Measurements from ENCODE around the gene HAUS2. TPM values are rescaled to one million over a fixed set of nuclear protein-coding genes. Genes with fewer than 3 reads are reported as not detected.
"Not testable (repeated sequence)": the region's sequence is repeated elsewhere in the genome, so short reads cannot be mapped to it uniquely, and the experiment has no call there.

HAUS2 gene
- 18.2 and 39.1 TPM in 2 replicates for total RNA-seq (2014; rRNA removed; shearing (Covaris generic))

DNA sequence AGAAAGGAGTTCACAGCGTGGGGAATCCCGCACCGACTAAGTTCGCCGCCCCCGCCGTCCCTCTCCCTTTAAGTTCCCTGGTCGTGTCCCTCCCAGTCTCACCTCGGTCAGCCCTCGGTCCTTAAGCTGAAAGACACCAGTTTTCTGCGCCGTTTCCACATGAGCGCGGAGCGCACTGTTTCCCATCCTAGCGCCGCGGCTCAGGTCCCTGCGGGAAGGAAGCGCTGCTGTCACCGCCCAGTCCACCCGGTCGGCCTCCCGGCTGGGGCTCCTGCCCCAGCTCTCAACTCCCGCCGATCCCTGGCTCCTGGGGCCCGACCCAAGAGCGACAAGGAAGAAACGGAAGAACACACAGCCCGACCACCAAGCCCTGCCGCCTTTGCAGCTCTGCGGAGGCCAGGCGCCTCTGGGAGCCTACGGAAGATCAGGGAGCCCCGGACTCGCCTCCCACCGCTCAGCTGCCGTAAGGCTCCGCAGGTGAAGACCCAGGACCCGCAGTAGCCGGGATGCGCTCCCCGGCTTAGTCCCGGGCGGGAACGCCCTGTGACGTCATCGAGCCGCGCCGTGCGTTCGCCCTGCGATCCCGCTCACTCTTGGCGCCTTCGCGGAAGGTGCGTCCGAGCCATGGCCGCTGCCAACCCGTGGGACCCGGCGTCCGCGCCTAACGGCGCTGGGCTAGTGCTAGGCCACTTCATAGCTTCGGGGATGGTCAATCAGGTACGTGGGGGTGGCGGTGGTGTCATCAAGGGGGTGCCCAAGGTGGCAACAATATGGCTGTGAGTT, at the start of gene HAUS2, which contains the start of gene LRRC57:
Gene HAUS2 (plus strand): TSS at position 590 of the 783 bp plus-strand sequence. CDS start 35 bp downstream, at position 625.
Gene LRRC57 (minus strand): TSS at position 545 of the 783 bp plus-strand sequence. CDS start 359 bp downstream, at position 186.
- in situ Hi-C loops (cut with HindIII; ENCODE audit: low sequenced_read_pairs), result no loop called here
- DNase-seq (ENCODE audit: low spot score), result peak; percentile 79

DNA sequence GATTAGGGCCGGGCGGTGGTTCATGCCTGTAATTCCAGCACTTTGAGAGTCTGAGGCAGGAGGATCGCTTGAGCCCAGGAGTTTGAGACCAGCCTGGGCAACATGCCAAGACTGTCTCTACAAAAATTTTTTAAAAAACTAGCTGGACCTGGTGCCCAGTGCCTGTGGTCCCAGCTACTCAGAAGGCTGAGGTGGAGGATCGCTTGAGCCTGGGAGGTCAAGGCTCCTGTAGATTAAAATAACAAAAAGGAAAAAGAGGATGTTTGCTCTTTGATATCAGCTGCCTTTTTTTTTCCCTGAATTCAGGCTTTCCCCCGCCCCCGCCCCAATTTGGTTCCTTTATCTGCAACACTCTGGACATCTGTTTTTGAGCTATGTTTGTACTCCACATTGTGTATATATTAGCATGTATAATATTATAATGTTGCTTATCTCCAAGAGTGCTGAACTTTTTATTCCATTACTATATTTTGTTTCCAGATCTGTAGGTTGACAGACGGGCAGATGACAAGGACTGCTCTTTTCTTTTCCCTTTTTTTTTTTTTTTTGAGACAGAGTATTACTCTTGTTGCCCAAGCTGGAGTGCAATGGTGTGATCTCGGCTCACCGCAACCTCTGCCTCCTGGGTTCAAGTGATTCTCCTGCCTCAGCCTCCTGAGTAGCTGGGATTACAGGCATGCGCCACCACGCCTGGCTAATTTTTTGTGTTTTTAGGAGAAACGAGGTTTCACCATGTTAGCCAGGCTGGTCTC, 48.6 kb upstream of the HAUS2 start:
- DNase-seq (ENCODE audit: low spot score), result no peak
- in situ Hi-C loops (cut with HindIII; ENCODE audit: low sequenced_read_pairs), result no loop called here

DNA sequence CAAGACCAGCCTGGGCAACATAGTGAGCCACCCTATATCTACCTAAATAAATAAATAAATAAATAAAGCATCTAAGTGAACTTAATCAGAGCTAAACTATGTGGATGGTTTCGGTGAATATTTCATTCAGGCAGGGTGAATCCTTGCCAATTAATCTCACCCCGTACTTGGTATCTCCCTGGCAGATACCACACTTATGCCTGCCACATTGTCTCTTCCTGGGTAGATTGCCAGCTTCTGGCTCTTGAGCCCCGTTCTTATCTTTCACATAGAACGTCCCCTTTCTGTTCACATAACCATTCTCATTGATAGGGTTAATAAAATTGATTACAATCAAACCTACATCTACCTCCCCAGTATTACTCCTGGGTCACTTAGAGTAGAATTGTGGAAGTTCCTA, 46.2 kb upstream of the HAUS2 start:
- in situ Hi-C loops (cut with HindIII; ENCODE audit: low sequenced_read_pairs), result no loop called here
- no peak for DNase-seq (ENCODE audit: low spot score)

DNA sequence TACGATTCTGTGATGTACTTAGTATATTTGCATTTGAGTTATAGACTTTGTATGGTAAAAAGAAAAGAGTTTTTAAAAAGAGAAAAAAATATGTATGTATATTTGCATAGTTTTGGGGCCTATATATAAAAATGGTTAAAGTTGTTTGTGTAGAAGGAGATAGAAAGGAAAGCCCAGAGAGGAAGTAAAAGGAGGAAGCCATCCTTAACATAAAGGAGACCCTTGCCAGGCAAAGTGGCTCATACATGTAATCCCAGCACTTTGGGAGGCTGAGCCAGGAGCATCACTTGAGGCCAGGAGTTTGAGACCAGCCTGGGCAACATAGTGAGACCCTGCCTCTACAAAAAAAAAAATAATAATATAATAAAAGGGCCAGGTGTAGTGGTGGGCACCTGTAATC, 44.8 kb upstream of the HAUS2 start:
- DNase-seq (ENCODE audit: low spot score), result no peak
- in situ Hi-C loops (cut with HindIII; ENCODE audit: low sequenced_read_pairs), result no loop called here

DNA sequence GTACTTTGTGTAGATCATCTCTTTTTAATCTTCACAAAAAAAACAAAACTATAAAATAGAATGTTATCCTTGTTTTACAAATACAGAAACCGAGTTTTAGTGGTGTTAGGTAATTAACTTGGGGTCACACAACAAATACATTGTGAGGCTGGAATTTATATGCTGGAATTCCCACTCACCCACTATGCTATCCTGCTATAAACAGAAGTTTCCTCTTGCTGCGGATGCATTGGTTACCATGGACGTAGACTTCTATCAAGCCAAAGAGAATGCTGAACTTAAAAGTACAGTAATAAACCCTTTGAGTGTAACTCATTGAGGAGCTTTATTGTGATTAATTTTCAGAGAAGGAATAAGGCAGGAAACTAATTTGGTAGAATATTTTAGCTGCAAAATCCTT, 44.0 kb upstream of the HAUS2 start:
- in situ Hi-C loops (cut with HindIII; ENCODE audit: low sequenced_read_pairs), result no loop called here
- DNase-seq (ENCODE audit: low spot score), result no peak

DNA sequence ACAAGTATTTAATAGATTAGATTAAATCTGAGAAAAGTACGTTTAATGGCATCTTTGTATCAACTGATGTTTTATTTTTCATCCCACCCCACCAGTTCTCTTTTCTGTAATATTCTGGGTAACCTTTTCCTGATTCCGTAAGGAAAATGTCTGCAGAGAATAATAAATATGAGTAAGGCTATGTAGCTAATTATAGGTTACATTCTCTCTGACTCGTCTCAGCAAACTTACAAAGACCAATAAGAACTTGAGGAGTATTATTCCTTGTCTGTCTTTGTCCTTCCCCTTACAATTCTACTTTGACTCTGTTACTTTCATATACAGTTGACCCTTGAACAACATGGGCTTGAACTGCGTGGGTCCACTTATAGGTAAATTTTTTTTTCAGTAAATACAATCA, 41.1 kb upstream of the HAUS2 start:
- no peak for DNase-seq (ENCODE audit: low spot score)

DNA sequence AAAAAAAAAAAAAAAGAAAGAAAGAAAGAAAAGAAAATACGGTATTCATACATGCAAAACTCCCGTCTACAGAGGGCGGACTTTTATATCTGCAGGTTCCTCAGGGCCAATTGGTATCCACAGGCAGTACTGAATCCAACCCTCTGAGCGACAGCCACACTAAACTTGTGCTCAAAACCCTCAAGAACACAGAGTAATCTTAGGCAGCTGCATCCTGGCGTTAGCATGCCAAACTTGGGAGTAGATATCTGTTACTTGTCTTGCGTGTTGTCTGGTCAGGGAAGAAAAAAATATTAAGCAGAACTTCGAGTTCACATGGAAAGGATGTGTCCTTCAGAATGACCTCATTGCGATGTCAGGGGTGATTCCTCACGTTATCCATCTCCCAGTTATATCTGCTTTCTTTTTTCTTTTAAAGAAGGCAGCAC, 40.4 kb upstream of the HAUS2 start:
- in situ Hi-C loops (cut with HindIII; ENCODE audit: low sequenced_read_pairs), result no loop called here
- no peak for DNase-seq (ENCODE audit: low spot score)

More for the DNA sequence above, 41.1 kb upstream of the HAUS2 start:
- in situ Hi-C loops (cut with HindIII; ENCODE audit: low sequenced_read_pairs), result no loop called here

DNA sequence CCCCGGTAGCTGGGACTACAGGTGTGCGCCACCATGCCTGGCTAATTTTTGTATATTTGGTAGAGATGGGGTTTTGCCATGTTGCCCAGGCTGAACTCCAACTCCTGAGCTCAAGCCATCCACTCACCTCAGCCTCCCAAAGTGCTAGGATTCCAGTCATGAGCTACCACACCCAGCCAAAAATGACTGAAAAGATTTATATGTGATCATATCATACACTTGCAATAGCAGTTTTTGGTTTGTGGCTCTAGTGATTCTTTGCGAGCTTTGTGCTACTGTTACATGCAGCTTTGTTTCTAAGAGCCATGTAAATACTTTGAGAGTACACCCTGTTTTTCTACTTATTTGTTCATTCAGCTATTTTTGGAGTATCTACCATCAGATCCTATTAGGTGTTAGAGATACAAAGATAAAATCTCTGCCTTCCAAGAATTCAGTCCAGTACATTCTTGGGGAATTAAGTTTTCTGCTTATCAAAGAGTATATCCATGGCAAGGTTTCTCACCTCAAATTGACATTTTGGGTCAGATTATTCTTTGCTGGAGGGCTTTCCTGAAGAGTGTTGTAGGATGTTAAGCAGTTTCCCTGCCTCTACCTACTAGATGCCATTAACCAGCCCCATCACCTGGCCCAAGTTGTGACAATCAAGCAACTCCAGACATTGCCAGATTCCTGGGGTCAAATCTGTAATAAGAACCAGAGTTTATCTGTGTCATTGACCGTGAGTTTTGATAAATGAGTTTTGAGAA, 38.2 kb upstream of the HAUS2 start:
- in situ Hi-C loops (cut with HindIII; ENCODE audit: low sequenced_read_pairs), result no loop called here

DNA sequence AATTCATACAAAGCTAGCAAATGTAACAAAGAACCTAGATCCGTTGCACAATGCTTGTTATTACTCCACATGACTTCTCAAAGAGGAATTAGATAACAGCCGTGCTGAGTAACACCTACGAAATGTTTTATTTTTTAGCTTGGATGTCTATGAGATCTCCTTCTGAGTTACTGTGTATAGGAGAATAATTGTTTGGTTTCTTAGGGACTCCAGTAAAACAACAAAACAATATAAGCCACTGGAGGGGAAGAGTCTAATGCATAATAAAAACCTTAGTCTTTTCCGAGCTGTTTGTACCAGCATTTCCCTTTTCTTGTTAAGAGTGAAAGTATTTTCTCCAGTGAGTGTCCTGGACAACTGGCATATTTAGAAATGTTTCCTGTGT, 37.6 kb upstream of the HAUS2 start:
- in situ Hi-C loops (cut with HindIII; ENCODE audit: low sequenced_read_pairs), result no loop called here

More for the DNA sequence above, 38.2 kb upstream of the HAUS2 start:
- no peak for DNase-seq (ENCODE audit: low spot score)

DNA sequence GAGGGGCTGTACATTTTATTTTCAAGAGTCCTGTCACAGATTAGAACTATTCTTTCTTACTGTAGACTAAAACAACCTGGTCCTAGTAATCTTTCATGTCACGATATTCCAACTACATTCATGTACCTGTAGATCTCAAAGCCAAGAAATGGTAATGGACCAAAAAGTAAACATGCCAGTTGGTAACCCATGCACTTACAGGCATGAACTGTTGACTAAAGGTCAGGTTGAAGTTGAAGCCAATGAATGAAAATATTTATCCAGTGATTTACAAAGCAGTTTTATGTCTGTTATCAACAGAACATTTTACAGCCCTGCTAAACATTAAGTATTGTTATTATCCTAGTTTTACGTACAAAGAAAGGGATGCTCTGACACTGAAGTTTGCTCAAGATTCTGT, 25.3 kb upstream of the HAUS2 start:
- in situ Hi-C loops (cut with HindIII; ENCODE audit: low sequenced_read_pairs), result no loop called here
- DNase-seq (ENCODE audit: low spot score), result no peak

More for the DNA sequence above, 37.6 kb upstream of the HAUS2 start:
- DNase-seq (ENCODE audit: low spot score), result no peak

DNA sequence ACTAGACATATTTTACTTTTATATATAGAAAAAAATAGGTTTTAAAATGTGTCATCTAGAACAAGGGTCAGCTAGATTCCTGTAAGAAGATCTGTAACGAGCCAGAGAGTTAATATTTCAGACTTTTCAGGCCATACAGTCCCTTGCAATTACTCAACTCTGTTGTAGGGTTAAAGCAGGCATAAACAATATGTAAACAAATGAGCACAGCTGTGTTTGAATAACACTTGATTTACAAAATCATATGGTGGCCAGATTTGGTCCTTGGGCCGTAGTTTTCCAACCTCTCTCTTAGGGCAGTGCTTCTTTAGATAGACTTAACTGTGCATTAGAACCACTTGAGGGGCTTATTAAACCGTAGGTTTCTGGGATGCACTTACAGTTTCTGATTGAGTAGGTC, 19.7 kb upstream of the HAUS2 start:
- in situ Hi-C loops (cut with HindIII; ENCODE audit: low sequenced_read_pairs), result no loop called here
- DNase-seq (ENCODE audit: low spot score), result no peak

DNA sequence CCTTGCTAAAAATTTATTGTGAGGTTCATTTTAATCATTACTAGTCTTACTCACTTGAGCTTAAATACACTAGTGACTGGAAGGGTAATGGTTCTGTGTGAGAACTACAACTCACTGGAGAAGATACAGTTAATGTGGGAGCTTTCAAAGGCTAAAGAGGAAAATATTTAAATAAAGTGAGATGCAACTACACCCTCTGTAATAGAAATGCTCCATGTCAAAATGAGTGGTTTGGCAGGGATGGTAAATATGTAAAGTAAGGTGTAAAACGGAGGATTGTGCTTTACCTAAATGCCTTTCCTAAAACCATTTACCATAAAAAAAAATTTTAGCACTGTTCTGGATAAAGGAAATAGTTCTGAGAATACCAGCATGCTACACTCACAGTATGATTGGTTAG, 15.4 kb upstream of the HAUS2 start:
- DNase-seq (ENCODE audit: low spot score), result no peak
- in situ Hi-C loops (cut with HindIII; ENCODE audit: low sequenced_read_pairs), result no loop called here

DNA sequence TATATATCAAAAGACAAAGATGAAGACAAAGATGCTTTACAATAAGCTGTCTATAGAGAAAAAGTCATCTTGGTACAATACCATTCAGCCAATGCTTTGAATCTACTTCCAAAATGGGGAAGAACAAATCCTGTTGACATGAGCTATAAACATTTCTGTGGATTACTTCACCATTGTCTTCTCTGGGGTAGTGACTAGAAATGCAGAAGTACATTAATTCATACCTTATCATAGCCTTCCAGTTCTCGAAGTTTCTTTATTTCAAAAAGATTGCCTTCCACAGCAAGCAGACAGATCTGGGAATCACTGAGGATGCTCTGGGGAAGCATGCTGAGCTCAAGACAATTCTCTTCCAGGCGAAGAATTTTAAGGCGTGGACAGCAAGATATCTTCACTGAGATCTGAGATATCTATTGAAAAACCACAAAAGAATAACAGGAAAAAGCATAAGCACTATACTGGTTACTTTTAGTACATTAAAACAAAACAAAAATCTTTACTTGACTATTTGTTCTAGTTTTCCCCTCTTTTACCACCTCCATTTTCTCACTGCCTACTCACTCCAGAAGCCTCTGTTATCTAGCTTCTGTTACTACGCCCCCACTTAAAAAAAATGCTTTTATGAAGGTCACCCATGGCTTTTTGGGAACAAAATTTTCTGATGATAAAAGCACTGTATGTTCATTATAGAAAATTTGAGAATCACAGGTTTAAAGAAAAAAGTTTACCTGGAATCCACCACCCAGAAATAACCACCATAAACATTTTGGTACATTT, 3.6 kb upstream of the HAUS2 start:
- DNase-seq (ENCODE audit: low spot score), result no peak
- in situ Hi-C loops (cut with HindIII; ENCODE audit: low sequenced_read_pairs), result no loop called here

DNA sequence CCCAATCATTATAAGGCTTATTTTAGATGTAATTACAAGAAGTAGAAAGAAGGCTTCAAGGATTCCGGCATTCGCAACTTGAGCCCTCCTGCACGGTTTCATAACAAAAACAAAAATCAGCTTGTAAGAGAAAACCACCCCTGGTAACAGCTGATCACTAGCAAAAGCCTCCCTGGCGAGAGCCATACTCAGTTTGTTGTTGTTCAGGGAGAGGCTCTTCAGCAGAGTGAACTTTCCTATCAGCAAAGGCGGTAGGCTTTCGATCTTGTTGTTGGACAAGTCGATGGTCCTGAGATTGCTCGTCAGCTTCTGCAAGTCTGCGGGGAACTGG, 755 bp upstream of the HAUS2 start:
- in situ Hi-C loops (cut with HindIII; ENCODE audit: low sequenced_read_pairs), result no loop called here
- no peak for DNase-seq (ENCODE audit: low spot score)

DNA sequence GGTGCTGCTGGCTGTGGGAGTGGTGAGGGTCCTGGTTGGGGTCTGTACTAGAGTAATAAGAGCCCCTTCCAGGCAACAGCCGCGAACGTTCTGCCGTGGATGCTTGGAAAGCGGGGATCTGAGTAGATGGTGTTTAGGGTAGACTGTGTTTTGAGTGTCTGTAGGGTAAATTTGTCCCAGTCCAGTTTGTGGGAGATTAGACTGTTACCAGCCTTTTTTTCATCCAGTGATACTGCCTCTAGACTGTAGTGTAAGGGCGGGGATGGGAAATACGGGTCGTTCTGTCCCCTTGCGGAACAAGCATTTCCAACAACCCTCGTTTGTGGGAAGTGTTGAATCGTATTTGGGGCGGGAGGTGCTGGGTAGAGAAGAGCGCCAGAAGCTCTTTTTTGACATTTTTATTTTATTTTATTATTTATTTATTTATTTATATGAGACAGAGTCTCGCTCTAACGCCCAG, 424 bp downstream of the HAUS2 start:
- in situ Hi-C loops (cut with HindIII; ENCODE audit: low sequenced_read_pairs), result no loop called here
- peak; percentile 59 for DNase-seq (ENCODE audit: low spot score)

DNA sequence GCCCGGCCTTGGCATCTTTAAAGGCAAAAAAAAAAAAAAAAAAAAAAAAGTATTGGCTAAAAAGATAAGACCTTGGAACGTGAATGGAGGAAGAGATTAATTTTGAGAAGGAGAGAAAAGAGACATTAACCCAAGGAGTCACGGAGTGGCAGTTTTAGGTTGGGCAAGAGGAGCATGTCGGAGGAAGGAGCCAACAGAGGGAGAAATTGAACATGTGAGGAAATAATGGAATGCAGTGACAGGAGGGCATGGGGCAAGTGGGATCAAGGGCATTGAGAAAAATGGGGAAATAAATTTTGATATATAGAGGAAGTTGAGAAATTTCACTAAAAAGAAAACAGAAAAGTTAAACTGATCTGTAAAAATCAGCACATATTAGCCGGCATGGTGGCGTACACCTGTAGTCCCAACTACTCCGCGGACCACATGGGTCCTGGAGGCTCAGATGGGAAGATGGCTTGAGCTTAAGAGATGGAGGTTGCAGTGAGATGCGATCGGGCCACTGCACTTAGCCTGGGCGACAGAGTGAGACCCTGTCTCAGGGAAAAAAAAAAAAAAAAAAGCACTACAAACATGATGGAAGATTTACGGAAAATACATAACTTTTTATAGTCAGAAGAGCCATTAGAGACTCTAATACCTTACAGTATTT, 1.2 kb downstream of the HAUS2 start:
- no peak for DNase-seq (ENCODE audit: low spot score)
- in situ Hi-C loops (cut with HindIII; ENCODE audit: low sequenced_read_pairs), result no loop called here

DNA sequence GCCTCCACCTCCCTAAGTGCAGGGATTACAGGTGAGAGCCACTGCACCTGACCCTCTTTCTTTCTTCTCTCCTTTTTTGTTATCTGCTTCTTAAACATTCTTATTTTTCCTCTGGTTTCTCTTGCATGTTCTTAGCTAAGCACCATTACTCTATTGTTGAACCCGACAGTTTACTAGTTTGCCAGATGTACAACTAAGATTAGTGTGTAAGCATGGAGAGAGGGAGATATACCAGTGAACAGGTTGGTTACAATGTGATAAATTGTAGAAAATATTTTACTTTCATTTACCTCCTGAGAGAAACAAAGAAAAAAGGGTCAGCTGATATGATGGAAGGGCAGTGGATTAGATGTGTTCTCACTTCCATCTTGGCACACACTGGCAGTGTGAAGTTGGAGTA, 4.9 kb downstream of the HAUS2 start:
- no peak for DNase-seq (ENCODE audit: low spot score)
- in situ Hi-C loops (cut with HindIII; ENCODE audit: low sequenced_read_pairs), result no loop called here

DNA sequence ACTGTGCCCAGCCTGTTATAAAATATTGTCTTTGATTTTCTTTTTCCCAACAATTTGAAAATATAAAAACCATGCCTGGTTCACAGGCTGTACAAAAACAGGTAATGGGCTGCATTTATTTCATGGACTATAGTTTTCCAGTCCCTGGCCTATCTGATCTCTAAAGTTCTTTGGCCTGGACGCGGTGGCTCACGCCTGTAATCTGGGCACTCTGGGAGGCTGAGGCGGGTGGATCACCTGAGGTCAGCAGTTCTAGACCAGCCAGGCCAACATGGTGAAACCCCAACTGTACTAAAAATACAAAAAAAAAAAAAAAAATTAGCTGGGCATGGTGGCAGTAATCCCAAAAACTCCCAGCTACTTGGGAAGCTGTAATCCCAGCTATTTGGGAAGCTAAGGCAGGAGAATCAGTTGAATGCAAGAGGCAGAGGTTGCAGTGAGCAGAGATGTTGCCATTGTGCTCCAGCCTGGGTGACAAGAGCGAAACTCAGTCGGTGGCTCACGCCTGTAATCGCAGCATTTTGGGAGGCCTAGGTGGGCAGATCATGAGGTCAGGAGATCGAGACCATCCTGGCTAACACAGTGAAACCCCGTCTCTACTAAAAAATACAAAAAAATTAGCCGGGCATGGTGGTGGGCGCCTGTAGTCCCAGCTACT, 8.0 kb downstream of the HAUS2 start:
- in situ Hi-C loops (cut with HindIII; ENCODE audit: low sequenced_read_pairs); DNase-seq (ENCODE audit: low spot score): not testable (repeated sequence)
